NB4 (cell line): ENCODE results near the gene SSBP4.

ENCODE experiments used
- DNase-seq: peaks from one replicate; pipeline ENCODE4 v3.0.0; 2010; ENCODE audit warnings: low read depth
- H3K4me3 ChIP-seq: one replicate; pipeline ENCODE4 v1.5.1; 2011; ENCODE audit warnings: mild to moderate bottlenecking, low read depth, low read length, moderate library complexity
- CTCF ChIP-seq: IDR thresholded peaks from one replicate; pipeline ENCODE4 v1.5.1; 2012; ENCODE audit warnings: low read depth, low read length
- MYC ChIP-seq: IDR thresholded peaks from 2 replicates; pipeline ENCODE4 v1.6.1; 2011; ENCODE audit warnings: low read depth, low read length
- POLR2A ChIP-seq: IDR thresholded peaks from 2 replicates; pipeline ENCODE4 v1.6.1; 2011; ENCODE audit warnings: mild to moderate bottlenecking; ENCODE audit not compliant: insufficient read length; ENCODE audit errors: extremely low read depth
- TF ChIP-seq, protein P1 (sequence below): IDR thresholded peaks from 2 replicates; pipeline ENCODE4 v1.6.1; 2011; ENCODE audit warnings: low read depth, low read length

SSBP4 gene

DNA sequence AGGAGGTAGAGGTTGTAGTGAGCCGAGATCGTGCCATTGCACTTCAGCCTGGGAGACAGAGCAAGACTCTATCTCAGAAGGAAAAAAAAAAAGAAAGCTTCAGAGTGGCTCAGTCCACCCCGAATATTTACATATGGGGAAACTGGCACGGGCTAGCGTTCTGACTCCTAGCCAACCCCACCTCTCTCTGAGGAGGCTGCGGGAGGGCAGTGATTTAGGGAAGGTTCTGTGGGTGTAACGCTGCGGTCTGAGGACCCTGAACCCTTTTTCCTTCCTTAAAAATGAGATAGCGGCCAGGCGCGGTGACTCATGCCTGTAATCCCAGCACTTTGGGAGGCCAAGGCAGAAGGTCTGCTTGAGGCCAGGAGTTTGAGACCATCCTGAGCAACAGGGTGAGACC lies 26.8 kb upstream of the SSBP4 start:
- peak; percentile 82 for DNase-seq
- TF ChIP-seq, protein P1, sequence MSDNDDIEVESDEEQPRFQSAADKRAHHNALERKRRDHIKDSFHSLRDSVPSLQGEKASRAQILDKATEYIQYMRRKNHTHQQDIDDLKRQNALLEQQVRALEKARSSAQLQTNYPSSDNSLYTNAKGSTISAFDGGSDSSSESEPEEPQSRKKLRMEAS: no peak
- TF ChIP-seq POLR2A (no peak), CTCF (no peak), MYC (no peak)
- H3K4me3 ChIP-seq: no peak overlapping the region

- TF ChIP-seq, protein P1: no peak
- no peak for TF ChIP-seq POLR2A
- no peak for TF ChIP-seq MYC
- no peak for TF ChIP-seq CTCF
- no peak overlapping the region for H3K4me3 ChIP-seq
- no peak for DNase-seq
These were observed 26.3 kb upstream of the SSBP4 start for GRCh38 chr19:18392926-18393325.

- H3K4me3 ChIP-seq: no peak overlapping the region
- TF ChIP-seq POLR2A (no peak), MYC (no peak), CTCF (no peak)
- TF ChIP-seq, protein P1: no peak
These were observed 25.4 kb upstream of the SSBP4 start for GRCh38 chr19:18393836-18394235.

GRCh38 chr19:18396471-18397241 lies 22.5 kb upstream of the SSBP4 start:
- DNase-seq: no peak
- H3K4me3 ChIP-seq: no peak overlapping the region
- TF ChIP-seq, protein P1: no peak
- TF ChIP-seq CTCF: no peak
- no peak for TF ChIP-seq MYC
- no peak for TF ChIP-seq POLR2A

More at GRCh38 chr19:18393836-18394235, 25.4 kb upstream of the SSBP4 start:
- no peak for DNase-seq

GRCh38 chr19:18397242-18398202 lies 21.7 kb upstream of the SSBP4 start, which contains the start of gene LRRC25:
LRRC25 (minus strand) TSS chr19:18397622; CDS start chr19:18396963, 659 bp downstream.
- H3K4me3 ChIP-seq: no peak within 1 kb of the TSS
- TF ChIP-seq POLR2A: no peak
- DNase-seq: peak; percentile 89

GRCh38 chr19:18399008-18399407 lies 20.2 kb upstream of the SSBP4 start:
- no peak overlapping the region for H3K4me3 ChIP-seq
- no peak for DNase-seq
- TF ChIP-seq CTCF (no peak), MYC (no peak), POLR2A (no peak)
- TF ChIP-seq, protein P1: no peak
